Mucosa of stomach (tissue), 1 donor: Measurements from ENCODE around the gene MAPK8IP1.
"Not testable (repeated sequence)": the region's sequence is repeated elsewhere in the genome, so short reads cannot be mapped to it uniquely, and the experiment has no call there.

ENCODE experiments used
- H3K27me3 ChIP-seq: one replicate; pipeline ENCODE4 v1.7.0; 2013; ENCODE audit warnings: mild to moderate bottlenecking, low read length; ENCODE audit not compliant: control insufficient read depth, insufficient read depth
- H3K36me3 ChIP-seq: one replicate; pipeline ENCODE4 v1.7.0; 2013; ENCODE audit warnings: low read length; ENCODE audit not compliant: control insufficient read depth, insufficient read depth
- H3K4me1 ChIP-seq: one replicate; pipeline ENCODE4 v1.7.0; 2013; ENCODE audit warnings: mild to moderate bottlenecking, low read length; ENCODE audit not compliant: control insufficient read depth, insufficient read depth
- H3K4me3 ChIP-seq: one replicate; pipeline ENCODE4 v1.7.0; 2013; ENCODE audit warnings: low read length
- H3K9ac ChIP-seq: one replicate; pipeline ENCODE4 v1.7.0; 2013; ENCODE audit warnings: mild to moderate bottlenecking, low read length, moderate library complexity
- H3K9me3 ChIP-seq: one replicate; pipeline ENCODE4 v1.7.0; 2013; ENCODE audit warnings: mild to moderate bottlenecking, low read length, moderate library complexity; ENCODE audit not compliant: control insufficient read depth
- donor health status: Pancreatic carcinoma.

MAPK8IP1 gene

DNA sequence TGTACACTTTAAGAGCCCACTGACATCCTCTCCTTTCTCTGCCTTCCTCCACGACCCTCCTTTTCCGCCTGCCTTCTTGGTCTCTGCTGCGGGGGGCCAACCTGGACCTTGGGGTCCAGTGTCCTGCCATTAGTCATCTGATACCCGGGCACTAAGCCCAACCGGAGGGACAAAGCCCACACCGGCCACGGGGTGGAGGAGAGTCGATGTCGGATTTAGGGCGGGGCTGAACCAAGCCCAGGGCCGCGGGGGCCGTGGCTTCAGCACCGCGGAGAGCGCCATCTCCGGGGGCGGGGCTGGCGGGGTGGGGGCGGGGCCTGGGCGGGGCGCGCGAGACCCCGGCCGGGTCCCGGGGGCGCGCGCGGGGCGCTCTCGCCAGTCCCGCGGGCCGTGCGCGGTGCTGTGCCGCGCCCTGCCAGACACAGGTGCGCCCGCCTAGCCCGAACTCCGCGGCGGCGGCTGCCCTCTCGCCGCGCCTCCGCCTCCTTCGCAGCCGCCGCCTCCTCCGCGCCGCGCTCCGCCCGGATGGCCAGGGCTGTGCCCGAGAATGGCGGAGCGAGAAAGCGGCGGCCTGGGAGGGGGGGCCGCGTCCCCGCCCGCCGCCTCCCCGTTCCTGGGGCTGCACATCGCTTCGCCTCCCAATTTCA, at the start of gene MAPK8IP1:
Gene MAPK8IP1 (plus strand): TSS at position 378 of the 647 bp plus-strand sequence. CDS start 170 bp downstream, at position 548.
- peaks cover 6% of the 10 kb centered on the region for H3K36me3 ChIP-seq
- H3K9ac ChIP-seq: peak within 1 kb of the TSS; percentile 43
- H3K4me3 ChIP-seq: no peak within 1 kb of the TSS
- peaks cover 4% of the 10 kb centered on the region for H3K4me1 ChIP-seq
- no peaks in the 10 kb centered on the region for H3K9me3 ChIP-seq
- H3K27me3 ChIP-seq: no peaks in the 10 kb centered on the region

DNA sequence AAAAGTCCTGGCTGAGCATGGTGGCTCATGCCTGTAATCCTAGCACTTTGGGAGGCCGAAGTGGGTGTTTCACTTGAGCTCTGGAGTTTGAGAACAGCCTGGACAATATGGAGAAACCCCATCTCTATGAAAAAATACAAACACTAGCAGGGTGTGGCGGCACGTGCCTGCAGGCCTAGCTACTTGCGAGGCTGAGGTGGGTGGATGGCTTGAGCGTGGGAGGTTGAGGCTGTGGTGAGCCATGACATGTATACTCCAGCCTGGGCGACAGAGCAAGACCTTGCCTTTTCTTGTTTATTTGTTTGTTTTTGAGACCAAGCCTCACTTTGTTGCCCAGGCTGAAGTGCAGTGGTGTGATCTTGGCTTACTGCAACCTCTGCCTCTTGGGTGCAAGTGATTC, 46.2 kb upstream of the MAPK8IP1 start:
- Histone ChIP-seq H3K4me3 (no peak overlapping the region), H3K9me3 (no peaks in the 10 kb centered on the region), H3K4me1 (peaks cover 4% of the 10 kb centered on the region), H3K36me3 (no peaks in the 10 kb centered on the region), H3K27me3 (no peaks in the 10 kb centered on the region), H3K9ac (no peak overlapping the region)

GRCh38 chr11:45840251-45840650, 45.2 kb upstream of the MAPK8IP1 start:
- H3K9me3 ChIP-seq, H3K36me3 ChIP-seq, H3K27me3 ChIP-seq, H3K9ac ChIP-seq, H3K4me3 ChIP-seq, H3K4me1 ChIP-seq: not testable (repeated sequence)

GRCh38 chr11:45843158-45843924, 42.1 kb upstream of the MAPK8IP1 start:
- no peak overlapping the region for H3K4me3 ChIP-seq
- H3K9ac ChIP-seq: peak overlapping the region; percentile 56
- H3K9me3 ChIP-seq: no peaks in the 10 kb centered on the region
- no peaks in the 10 kb centered on the region for H3K27me3 ChIP-seq
- peaks cover 14% of the 10 kb centered on the region for H3K4me1 ChIP-seq
- no peaks in the 10 kb centered on the region for H3K36me3 ChIP-seq

DNA sequence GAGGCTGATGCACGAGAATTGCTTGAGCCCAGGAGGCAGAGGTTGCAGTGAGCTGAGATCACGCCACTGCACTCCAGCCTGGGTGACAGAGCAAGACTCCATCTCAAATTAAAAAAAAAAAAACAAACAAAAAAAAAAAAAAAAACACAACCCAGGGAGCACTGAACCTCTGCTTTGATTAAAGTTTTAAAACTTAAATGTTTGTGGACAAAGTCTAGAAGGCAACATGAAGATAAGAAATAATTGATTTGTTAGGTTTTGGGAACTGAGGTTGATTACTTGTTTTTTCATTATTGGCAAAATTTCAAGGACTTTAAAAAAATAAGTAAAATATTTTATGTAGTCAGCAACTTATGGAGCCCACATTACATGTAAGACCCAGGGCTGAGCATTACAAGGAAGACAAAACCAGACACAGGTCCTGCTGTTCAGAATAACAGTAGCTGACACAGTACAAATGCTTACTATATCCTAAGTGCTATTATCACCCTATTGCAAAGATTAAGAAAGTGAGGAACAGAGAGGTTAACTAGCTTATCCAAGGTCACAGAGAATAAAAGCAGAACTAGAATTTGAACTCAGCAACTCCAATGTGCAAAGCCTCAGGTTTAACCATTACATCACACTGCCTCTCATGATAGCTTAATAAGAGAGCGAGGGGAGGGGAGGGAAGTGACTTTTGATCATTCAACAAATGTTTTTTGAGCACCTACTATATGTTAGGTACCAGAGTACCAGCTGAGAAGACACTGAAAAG, 40.5 kb upstream of the MAPK8IP1 start:
- Histone ChIP-seq H3K4me3 (no peak overlapping the region), H3K9me3 (no peaks in the 10 kb centered on the region), H3K36me3 (no peaks in the 10 kb centered on the region), H3K27me3 (no peaks in the 10 kb centered on the region), H3K9ac (no peak overlapping the region), H3K4me1 (peaks cover 20% of the 10 kb centered on the region)

DNA sequence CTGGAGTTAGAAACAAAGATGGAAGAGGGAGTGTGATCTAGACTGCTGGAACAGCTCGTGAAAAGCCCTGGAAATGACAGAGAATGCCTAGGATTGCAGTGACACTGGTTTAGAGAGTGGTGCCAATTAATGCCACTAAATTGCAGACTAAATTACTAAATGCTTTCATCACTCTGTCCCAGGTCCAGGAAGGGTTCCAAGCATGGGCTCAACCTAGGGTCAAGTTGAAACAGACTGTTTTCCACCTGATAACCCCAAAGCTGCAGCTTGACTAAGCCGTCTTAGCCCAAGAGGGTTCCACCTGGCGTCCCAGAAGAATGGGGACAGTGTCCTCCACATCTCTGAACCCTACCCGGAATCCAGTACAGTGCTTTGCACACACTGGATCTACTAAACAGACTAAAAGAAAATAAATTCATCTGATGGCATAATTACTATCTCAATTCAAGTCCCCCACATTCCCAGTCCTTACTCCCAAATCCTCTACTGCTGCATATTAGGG, 39.2 kb upstream of the MAPK8IP1 start:
- peak overlapping the region; percentile 53 for H3K9ac ChIP-seq

DNA sequence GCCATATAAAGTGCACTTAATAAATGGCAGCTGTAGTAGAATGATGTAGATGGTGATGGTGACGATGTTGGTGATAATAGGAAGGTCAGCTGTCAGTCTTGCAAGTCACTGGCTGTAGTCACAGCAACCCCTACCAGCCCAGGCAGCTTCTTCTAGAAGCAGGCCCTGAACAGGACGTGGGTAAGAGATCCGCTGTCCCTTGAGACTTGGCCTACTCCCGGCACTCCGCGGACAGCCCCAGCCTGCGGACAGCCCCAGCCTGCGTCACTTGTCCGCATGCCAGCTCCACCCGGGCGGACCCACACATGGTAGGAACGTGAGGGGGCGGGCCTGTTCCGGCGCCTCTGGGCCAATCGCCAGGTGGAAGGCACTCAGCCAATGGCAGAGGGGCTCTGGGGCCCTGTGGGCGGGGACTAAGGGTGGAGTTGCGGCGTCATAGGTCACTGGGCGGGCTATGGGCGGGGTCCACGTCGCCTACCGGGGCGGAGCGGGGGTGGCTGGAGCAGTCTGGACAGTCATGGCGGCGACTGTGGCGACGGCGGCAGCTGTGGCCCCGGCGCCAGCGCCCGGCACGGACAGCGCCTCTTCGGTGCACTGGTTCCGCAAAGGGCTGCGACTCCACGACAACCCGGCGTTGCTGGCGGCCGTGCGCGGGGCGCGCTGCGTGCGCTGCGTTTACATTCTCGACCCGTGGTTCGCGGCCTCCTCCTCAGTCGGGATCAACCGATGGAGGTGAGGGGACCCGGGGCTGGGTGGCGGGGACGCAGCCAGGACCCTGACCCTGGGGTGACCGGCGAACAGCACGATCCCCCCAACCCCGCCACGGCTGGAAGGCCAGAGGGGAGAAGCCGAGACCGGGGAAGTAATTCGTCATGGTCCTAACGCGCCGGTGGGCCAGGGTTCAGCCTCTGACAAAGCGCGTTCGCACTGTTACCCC, 38.2 kb upstream of the MAPK8IP1 start, which contains the start of gene CRY2:
Gene CRY2 (plus strand): TSS at position 502 of the 937 bp plus-strand sequence. CDS start 16 bp downstream, at position 518.
- Histone ChIP-seq H3K36me3 (no peaks in the 10 kb centered on the region), H3K27me3 (no peaks in the 10 kb centered on the region), H3K4me1 (peaks cover 32% of the 10 kb centered on the region), H3K9me3 (no peaks in the 10 kb centered on the region), H3K9ac (peak within 1 kb of the TSS; percentile 90), H3K4me3 (peak within 1 kb of the TSS; percentile 94)

More for the DNA sequence above, 39.2 kb upstream of the MAPK8IP1 start:
- H3K9me3 ChIP-seq: no peaks in the 10 kb centered on the region
- no peak overlapping the region for H3K4me3 ChIP-seq
- peaks cover 26% of the 10 kb centered on the region for H3K4me1 ChIP-seq
- no peaks in the 10 kb centered on the region for H3K36me3 ChIP-seq
- H3K27me3 ChIP-seq: no peaks in the 10 kb centered on the region

DNA sequence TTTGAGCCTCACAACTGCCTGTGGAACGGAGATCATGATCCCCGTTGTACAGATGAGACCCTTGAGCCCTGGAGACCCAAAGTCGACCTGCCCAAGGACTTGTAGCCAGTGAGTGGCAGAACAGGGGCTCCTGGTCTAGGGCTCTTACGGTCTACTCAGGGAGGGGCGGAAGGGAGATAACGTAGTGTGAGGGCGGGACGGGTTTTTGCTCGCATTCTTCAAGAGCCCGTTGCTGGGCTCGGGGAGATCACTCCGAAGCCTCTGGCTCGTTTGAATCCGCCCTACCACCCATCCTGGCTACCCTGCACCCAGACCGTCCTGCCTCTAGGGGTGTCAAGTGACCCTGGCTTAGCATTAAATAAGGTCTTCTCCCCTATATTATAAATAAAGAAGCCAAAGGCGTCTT, 37.5 kb upstream of the MAPK8IP1 start:
- no peaks in the 10 kb centered on the region for H3K9me3 ChIP-seq
- H3K36me3 ChIP-seq: no peaks in the 10 kb centered on the region

DNA sequence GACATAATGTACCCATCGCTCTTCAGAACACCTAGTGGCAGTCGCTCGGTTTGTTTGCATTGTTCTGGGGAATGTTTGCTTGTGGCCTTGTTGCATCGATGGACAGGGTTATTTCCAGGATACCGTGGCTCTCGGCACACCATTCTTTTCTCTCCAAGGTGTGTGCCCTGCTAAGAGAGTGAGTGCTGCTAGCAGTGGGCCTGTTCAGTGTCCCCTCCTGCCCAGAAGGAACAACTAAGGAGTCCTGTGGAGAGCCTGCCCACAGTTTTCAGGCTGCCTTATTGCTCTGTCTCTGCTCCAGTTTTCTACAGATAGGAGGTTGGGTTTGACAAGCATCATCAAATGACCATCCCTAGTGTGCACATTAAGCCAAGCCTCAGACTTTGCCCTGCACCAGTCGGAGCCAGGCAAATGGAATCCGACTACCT, 36.8 kb upstream of the MAPK8IP1 start:
- H3K4me1 ChIP-seq: peaks cover 41% of the 10 kb centered on the region
- no peaks in the 10 kb centered on the region for H3K9me3 ChIP-seq
- no peaks in the 10 kb centered on the region for H3K27me3 ChIP-seq
- H3K4me3 ChIP-seq: peak overlapping the region; percentile 94
- H3K36me3 ChIP-seq: no peaks in the 10 kb centered on the region
- peak overlapping the region; percentile 90 for H3K9ac ChIP-seq

More for the DNA sequence above, 37.5 kb upstream of the MAPK8IP1 start:
- H3K4me3 ChIP-seq: peak overlapping the region; percentile 94
- H3K27me3 ChIP-seq: no peaks in the 10 kb centered on the region
- H3K4me1 ChIP-seq: peaks cover 38% of the 10 kb centered on the region
- H3K9ac ChIP-seq: peak overlapping the region; percentile 90

- Histone ChIP-seq H3K4me3 (no peak overlapping the region), H3K27me3 (no peaks in the 10 kb centered on the region), H3K4me1 (peaks cover 45% of the 10 kb centered on the region), H3K36me3 (no peaks in the 10 kb centered on the region), H3K9ac (no peak overlapping the region), H3K9me3 (no peaks in the 10 kb centered on the region)
Observed at GRCh38 chr11:45850446-45850845, 35.0 kb upstream of the MAPK8IP1 start.

GRCh38 chr11:45851228-45851627, 34.2 kb upstream of the MAPK8IP1 start:
- Histone ChIP-seq H3K4me1 (peaks cover 44% of the 10 kb centered on the region), H3K36me3 (no peaks in the 10 kb centered on the region), H3K4me3 (no peak overlapping the region), H3K27me3 (no peaks in the 10 kb centered on the region), H3K9me3 (no peaks in the 10 kb centered on the region), H3K9ac (no peak overlapping the region)
